SW480 (cell line): ENCODE data around the gene TXNDC2.
A peak's percentile ranks its signal among the peaks of the same experiment; 100 is the strongest.

Experiments used
- DNase-seq: peaks from one replicate; pipeline ENCODE4 v3.0.0-alpha.2; 2016; ENCODE audit warnings: low spot score

Gene TXNDC2

DNA sequence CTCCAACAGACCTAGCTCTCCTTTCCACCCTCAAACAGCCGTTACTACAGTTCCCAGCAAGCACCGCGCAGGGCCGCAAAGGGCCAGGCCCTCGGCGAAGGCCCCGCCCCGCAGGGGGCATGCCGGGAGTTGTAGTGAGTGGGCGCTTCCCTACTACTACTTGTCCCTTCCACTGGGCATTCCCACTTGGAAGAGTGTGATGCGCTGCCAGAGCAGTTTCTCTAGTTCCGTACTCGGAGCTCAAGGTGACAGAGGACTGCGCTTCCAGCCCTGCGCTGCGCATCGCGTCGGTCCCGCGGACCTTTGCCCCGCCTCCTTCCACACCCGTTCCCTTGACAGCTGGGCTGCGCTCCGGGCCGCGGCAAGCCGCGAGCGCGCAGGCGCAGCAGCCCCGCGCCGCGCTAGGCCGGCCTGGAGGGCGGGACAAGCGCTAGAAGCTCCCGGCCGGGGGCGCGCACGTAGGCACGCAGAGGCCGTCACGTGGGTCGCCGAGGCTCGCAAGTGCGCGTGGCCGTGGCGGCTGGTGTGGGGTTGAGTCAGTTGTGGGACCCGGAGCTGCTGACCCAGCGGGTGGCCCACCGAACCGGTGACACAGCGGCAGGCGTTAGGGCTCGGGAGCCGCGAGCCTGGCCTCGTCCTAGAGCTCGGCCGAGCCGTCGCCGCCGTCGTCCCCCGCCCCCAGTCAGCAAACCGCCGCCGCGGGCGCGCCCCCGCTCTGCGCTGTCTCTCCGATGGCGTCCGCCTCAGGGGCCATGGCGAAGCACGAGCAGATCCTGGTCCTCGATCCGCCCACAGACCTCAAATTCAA is 28.0 kb downstream of the TXNDC2 start, which contains the start of gene VAPA:
TSS of gene VAPA (plus strand) at position 491 of the 808 bp plus-strand sequence. CDS start at position 732, 241 bp downstream.
- DNase-seq: peak; percentile 94

- peak; percentile 59 for DNase-seq
Observed at GRCh38 chr18:9914334-9914583, 28.5 kb downstream of the TXNDC2 start.

- peak; percentile 84 for DNase-seq
Observed at GRCh38 chr18:9914584-9915290, 29.0 kb downstream of the TXNDC2 start.

DNA sequence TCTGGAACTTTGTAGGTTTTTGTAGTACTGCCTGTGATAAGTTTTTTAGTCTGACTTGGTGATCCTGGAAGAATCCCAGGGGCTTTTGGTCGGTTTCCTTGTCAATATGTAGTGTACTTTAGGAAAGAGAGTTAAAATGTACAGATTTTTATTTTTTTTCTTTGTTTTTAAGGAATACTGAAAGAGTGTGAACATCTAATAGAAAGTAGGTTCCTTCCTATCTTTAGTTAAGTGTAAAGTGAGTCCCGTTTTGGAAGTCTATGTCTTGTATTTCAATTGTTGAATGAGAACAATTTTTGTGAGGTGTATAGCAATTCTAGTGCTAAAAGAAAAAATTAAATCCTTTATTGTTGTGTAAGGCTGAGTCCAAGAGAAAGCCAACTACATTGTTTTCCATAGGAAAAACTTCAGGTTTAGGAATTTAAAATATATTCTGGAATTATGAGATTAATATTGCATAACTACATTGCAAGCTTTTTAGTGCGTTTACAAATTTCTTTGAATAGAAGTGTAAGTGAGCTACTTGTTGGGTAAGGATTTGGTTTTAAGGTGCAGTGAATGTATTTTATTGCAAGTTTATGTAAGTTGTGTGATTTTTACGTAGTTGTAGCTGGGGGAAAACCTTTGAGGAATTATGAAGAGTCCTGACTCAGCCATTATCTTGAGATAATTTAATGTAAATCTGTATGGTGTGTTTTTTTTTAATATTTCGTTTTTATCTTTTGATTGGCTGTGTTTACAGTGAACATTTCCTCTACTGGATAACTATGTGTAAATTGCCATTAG is 29.7 kb downstream of the TXNDC2 start:
- no peak for DNase-seq

DNA sequence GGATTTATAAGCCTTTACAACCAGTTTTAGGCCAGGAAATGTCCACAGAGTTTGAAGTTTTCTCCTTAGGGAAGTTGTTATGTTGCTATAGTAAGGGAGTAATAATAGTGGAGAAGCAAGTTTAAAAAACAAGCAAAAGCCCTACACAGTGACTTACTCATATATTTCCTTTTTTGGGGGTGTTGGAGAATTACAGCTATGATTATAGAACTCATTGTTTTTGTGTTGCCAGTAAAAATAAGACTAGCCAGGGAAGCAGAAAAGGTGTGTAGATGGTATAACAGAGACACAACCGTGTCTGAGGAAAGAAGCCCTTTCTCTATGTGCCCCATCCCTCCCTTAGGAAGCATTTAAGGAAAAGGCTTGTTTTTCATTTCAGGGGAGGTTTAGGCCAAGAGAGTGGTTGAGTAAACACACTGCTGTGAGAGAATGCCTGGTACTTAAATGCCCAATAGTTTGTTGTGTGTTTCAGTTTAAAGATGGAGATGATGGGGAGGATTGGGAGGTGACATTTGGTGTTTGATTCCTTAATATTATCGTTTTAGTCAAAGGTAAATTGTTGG is 30.4 kb downstream of the TXNDC2 start:
- no peak for DNase-seq

- no peak for DNase-seq
Observed at GRCh38 chr18:9916808-9917207, 31.0 kb downstream of the TXNDC2 start.

DNA sequence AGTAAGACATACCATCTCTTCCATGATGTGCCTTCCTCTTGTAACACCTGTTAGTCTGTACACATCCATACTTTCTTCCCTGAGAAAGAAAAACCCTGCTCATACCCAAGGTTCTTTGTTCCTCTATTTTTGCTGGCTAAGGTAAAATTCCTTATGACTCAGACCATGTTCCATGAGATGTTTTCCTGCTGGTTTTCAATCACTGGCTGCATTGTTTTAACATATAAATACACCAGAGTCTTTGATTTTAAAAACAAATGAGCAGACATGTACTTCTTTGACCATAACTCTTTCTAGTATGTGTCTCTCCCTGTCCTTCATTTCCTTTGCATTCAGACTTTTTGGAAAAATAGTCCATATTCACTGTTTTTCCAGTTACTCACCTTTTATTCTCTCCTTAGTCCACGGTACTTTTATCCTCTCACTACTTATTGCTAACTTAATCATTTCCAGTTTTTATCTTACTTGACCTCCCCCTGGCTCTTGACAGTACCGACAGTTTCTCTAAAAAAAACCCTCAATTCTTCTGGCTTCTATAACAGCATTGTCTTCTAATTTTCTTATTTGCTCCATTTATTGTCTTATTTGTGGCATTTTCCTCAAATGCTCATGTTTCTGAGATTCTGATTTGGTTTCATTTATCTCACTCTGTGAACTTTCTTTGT is 32.4 kb downstream of the TXNDC2 start:
- peak; percentile 42 for DNase-seq

- DNase-seq: no peak
Observed at GRCh38 chr18:9919564-9920232, 33.9 kb downstream of the TXNDC2 start.

- no peak for DNase-seq
Observed at GRCh38 chr18:9922592-9923311, 37.0 kb downstream of the TXNDC2 start.

DNA sequence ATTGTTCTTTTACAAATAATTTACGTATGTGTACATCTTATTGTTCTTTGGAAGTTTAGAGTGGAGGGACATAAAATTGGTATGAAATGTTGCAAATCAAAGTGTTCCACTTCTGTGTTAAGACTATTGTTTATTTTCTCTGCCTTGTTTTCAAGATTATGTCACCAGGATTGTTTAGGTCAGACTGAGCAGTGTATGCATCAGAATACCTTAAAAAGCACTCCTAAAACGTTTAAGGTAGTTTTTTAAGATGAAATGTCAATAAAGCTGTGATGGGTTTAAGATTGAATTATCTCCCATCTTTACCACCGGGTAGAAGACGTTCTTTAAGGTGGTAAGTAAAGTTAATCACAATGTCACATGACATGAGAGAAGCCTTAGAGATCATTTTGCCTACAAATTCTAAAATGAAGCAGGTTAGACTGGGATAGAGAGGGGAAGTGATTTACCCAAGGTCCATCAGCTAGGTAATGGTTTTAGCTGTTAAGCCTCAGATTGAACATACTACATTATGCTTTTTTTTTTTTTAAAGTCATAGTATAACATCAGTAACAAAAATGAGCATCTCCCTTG is 38.7 kb downstream of the TXNDC2 start:
- no peak for DNase-seq

GRCh38 chr18:9925369-9925768 is 39.6 kb downstream of the TXNDC2 start:
- no peak for DNase-seq

GRCh38 chr18:9925795-9926194 is 40.0 kb downstream of the TXNDC2 start:
- DNase-seq: no peak

DNA sequence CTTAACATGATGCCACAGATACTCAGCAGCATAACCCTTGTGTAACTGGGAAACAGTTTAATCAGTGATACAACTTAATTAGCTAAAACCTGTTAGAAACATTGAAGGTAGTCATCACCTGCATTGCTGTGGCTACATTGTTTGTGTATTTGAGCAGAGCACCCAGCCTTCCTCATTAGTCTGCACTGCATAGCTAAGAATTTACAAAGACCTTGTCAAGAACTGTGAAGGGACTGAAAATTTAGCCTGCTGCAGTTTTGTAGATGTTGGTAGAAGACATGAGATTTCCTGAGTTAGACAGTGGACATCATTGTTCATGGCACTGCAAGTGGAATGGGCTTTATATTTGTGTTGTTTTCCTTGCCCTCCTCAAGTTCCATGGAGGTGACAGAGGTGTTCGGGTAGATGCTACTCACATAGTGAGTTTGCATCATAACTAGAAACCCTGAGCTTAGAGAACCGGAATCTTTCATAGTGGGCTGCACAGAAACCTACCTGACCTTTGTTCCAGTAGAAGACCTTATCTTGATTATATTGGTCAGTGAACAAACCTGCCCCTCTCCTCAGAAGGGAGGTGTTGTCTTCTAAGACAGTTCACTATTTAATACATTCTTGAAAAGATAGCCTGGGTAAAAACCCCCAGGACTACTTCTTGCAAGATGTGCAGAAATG is 40.6 kb downstream of the TXNDC2 start:
- DNase-seq: no peak

- no peak for DNase-seq
Observed at GRCh38 chr18:9926977-9927376, 41.2 kb downstream of the TXNDC2 start.

DNA sequence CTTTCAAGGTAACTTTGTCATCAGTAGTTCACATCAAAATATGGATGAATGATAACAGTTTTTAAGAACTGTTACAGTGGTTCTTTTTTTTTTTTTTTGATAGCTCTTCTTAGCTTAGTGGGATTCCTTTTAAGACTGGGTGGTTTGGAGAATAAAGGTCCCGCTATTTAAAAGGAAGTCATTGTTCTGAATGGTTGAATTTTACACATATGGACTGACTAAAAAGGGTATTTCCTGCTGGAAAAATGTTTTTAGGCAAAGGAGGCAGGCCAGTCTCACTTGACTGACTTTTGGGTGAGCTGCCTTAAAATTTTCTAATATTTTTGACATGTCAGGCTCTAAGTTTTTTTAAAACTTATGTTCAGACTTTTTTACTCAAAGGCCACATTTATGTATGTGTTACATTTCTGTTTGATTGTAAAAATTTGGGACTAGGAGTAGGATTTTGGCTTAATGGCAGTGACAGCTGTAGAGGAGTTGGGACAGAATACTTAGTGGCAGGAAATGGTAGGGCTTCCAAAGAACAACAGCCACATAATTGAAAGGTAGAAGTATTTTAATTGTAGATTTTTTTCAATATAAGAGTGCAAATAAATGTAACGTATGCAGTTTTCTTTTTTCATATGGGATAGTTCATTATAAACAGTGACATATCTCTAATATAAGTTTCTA is 41.8 kb downstream of the TXNDC2 start:
- DNase-seq: no peak

- DNase-seq: no peak
Observed at GRCh38 chr18:9928646-9929259, 43.0 kb downstream of the TXNDC2 start.

DNA sequence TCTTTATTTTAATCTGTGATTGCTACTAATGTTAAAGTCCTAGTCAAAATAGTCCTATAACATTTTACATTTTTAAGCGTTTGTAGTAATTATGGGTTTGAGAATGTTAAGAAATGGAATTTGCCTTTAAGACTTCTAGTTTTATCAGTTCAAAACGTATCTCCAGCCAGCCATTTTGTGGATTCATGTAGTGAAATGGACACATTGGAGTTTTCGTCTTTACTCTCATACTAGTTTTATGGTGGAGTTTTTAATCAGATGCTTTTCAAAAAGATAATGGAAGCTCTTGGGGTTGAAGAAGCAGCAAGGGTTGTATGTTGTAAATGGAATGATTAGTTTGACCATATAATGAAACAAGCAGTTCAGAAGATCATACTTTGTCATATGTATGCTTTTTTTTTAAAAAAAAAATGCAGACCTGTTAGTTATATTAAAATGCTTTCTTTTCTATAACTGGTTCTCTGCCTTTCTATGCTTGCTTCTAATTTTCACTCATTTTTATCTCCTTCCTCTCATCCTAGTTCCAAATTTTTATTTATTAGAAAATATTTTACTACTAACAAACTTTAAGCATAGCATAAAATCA is 44.6 kb downstream of the TXNDC2 start:
- no peak for DNase-seq

DNA sequence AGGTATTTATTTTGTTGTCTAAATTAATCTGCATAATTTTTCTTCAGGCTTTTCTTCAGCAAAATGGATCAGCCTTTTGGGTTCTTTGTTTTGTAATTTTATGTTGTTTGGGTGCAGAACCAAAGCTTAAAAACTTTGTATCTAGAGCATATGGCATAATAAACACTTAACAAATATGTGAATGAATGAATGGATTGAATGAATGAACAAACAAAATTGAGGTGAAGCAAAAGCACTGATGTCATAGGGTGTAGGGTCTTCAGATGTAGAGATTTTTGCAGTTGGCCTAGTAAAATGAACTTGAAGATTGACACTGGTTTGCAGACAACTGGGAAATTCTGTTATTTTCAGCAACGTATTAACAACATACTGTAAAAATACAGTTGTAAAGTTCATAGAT is 45.4 kb downstream of the TXNDC2 start:
- no peak for DNase-seq
